ENCODE measurements around the gene PODXL. TPM values are rescaled to one million over a fixed set of nuclear protein-coding genes. Genes with fewer than 3 reads are reported as not detected.

Gene PODXL
- total RNA-seq, 3 donors from 2014 or later = 20.3 to 55.6 (median 33.1) TPM

DNA sequence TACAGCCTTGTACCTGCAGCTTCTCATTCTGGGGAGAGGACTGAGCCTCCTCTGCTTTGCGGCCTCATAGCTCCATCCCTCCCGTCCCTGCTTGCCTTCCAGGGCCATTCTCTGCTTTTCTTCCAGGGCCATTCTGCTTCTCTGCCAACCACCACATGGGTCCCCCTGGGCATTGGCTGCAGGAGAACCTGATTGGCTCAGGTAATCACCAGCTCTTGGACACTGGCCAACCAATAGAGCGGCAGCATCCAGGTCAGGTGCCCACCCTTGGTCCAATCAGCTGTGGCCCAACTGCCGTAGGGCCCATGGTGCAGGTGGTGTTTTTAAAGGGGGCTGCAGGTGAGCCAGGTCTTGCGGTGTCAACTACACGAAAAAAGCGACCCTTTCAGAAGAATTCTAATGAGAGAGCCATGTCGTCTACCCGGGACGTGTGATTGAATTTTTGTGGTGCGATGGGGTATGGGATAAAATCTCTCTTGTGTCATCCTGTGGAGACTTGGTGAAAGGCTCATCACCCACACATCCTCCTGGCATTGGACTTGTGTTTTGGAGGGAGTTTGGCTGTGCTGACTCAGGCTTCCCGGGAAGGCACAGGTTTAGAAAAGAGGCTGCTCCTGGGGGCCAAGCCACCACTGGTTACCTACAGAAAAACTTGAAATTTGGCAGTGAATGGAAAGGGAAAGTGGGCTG lies 46.0 kb upstream of the PODXL start:
- no peaks in the 10 kb centered on the region for H3K27me3 ChIP-seq
- H3K4me1 ChIP-seq = no peaks in the 10 kb centered on the region
- H3K9me3 ChIP-seq = no peaks in the 10 kb centered on the region
- H3K27ac ChIP-seq = no peak overlapping the region
- no peak overlapping the region for H3K4me3 ChIP-seq
- TF ChIP-seq, protein P1, sequence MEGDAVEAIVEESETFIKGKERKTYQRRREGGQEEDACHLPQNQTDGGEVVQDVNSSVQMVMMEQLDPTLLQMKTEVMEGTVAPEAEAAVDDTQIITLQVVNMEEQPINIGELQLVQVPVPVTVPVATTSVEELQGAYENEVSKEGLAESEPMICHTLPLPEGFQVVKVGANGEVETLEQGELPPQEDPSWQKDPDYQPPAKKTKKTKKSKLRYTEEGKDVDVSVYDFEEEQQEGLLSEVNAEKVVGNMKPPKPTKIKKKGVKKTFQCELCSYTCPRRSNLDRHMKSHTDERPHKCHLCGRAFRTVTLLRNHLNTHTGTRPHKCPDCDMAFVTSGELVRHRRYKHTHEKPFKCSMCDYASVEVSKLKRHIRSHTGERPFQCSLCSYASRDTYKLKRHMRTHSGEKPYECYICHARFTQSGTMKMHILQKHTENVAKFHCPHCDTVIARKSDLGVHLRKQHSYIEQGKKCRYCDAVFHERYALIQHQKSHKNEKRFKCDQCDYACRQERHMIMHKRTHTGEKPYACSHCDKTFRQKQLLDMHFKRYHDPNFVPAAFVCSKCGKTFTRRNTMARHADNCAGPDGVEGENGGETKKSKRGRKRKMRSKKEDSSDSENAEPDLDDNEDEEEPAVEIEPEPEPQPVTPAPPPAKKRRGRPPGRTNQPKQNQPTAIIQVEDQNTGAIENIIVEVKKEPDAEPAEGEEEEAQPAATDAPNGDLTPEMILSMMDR (IDR thresholded peaks at IDR 0.05) = no peak
- TF ChIP-seq POLR2AphosphoS5 (IDR thresholded peaks at IDR 0.05) (no peak), POLR2A (IDR thresholded peaks at IDR 0.05) (no peak)
- no peak for DNase-seq (ENCODE audit: low spot score in 2 of 2)
- intact Hi-C loops (cut with DNase I; ENCODE audit: low total_unique reads) = loop anchor here (5.0 kb wide), 1 partner anchor 1530 kb away; the partner anchor contains the start of gene KLHDC10
- H3K36me3 ChIP-seq = no peaks in the 10 kb centered on the region

- TF ChIP-seq, protein P1 (IDR thresholded peaks at IDR 0.05) = no peak
- no peak for TF ChIP-seq POLR2AphosphoS5 (IDR thresholded peaks at IDR 0.05)
- no peak for TF ChIP-seq POLR2A (IDR thresholded peaks at IDR 0.05)
- H3K4me3 ChIP-seq = no peak overlapping the region
- no peaks in the 10 kb centered on the region for H3K36me3 ChIP-seq
- no peak overlapping the region for H3K27ac ChIP-seq
- H3K9me3 ChIP-seq = no peaks in the 10 kb centered on the region
- DNase-seq (ENCODE audit: low spot score in 2 of 2) = no peak
- no peaks in the 10 kb centered on the region for H3K27me3 ChIP-seq
- intact Hi-C loops (cut with DNase I; ENCODE audit: low total_unique reads) = loop anchor here (5.0 kb wide), 1 partner anchor 1528 kb away; the partner anchor contains the start of gene KLHDC10
- H3K4me1 ChIP-seq = no peaks in the 10 kb centered on the region
Measured at GRCh38 chr7:131600085-131600881, 43.9 kb upstream of the PODXL start.

DNA sequence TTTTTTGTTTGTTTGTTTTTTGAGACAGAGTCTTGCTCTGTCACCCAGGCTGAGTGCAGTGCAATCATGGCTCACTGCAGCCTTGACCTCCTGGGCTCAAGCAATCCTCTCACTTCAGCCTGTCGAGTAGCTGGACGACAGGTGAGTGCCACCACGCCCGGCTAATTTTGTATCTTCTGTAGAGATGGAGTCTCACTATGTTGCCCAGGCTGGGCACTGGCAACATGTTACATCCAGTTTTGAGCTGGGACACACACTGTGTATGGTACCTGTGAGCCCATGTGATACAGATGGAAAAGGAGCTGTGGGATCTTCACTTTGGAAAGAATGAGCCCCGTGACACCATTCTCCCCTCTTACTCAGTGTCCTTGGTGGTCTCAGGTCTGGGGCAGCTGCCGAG lies 40.4 kb upstream of the PODXL start:
- TF ChIP-seq, protein P1 (IDR thresholded peaks at IDR 0.05) = no peak
- TF ChIP-seq POLR2AphosphoS5 (IDR thresholded peaks at IDR 0.05) = no peak
- no peak overlapping the region for H3K4me3 ChIP-seq
- no peaks in the 10 kb centered on the region for H3K9me3 ChIP-seq
- DNase-seq (ENCODE audit: low spot score in 2 of 2) = no peak
- H3K27ac ChIP-seq = no peak overlapping the region
- H3K36me3 ChIP-seq = no peaks in the 10 kb centered on the region
- H3K4me1 ChIP-seq = no peaks in the 10 kb centered on the region
- intact Hi-C loops (cut with DNase I; ENCODE audit: low total_unique reads) = no loop called here
- H3K27me3 ChIP-seq = no peaks in the 10 kb centered on the region

GRCh38 chr7:131595699-131596098 lies 39.3 kb upstream of the PODXL start:
- H3K4me1 ChIP-seq = no peaks in the 10 kb centered on the region
- no peaks in the 10 kb centered on the region for H3K9me3 ChIP-seq
- H3K27me3 ChIP-seq = no peaks in the 10 kb centered on the region
- DNase-seq (ENCODE audit: low spot score in 2 of 2) = no peak
- TF ChIP-seq POLR2AphosphoS5 (IDR thresholded peaks at IDR 0.05) (no peak), POLR2A (IDR thresholded peaks at IDR 0.05) (no peak)
- TF ChIP-seq, protein P1 (IDR thresholded peaks at IDR 0.05) = no peak
- H3K36me3 ChIP-seq = no peaks in the 10 kb centered on the region
- H3K27ac ChIP-seq = no peak overlapping the region
- intact Hi-C loops (cut with DNase I; ENCODE audit: low total_unique reads) = no loop called here
- no peak overlapping the region for H3K4me3 ChIP-seq
